GM12878 (cell line): ENCODE data around the gene SLITRK6. TPM values are rescaled to one million over a fixed set of nuclear protein-coding genes. Genes with fewer than 3 reads are reported as not detected.

ENCODE experiments used
- ATAC-seq: fragments of 200-7000 bp; cut with Tn5 transposase; 3 replicates; pipeline ENCODE4 v1.9.1; 2020; ENCODE audit warnings: mild to moderate bottlenecking, moderate library complexity
- BruUV-seq: library from RNA; stranded (reverse); fragments of 400-500 nt; replicated peaks from 2 replicates; lab custom pipeline; 2021; lab: Mats Ljungman, UMichigan
- CTCF ChIA-PET: fragments of 300-600 bp; sonication (Branson Sonifier 250); formaldehyde crosslinking; extraction: SDS; loops from one replicate; lab custom pipeline; 2021; ENCODE audit warnings: inconsistent platforms; lab: Yijun Ruan, JAX
- POLR2A ChIA-PET: fragments of 350-600 bp; formaldehyde crosslinking; extraction: SDS; loops from one replicate; lab custom pipeline; 2021; ENCODE audit warnings: inconsistent platforms; lab: Charles Lee
- RAD21 ChIA-PET: fragments of 300-600 bp; sonication (Branson Sonifier 250); formaldehyde crosslinking; loops from one replicate; lab custom pipeline; 2023; ENCODE audit warnings: antibody characterized with exemption; ENCODE audit not compliant: unreplicated experiment; lab: Charles Lee
- SMC1A ChIA-PET: fragments of 300-600 bp; sonication (Branson Sonifier 250); formaldehyde crosslinking; loops from one replicate; lab custom pipeline; 2023; ENCODE audit not compliant: unreplicated experiment, uncharacterized antibody; lab: Charles Lee
- DNase-seq: peaks from one replicate; pipeline ENCODE4 v3.0.0-alpha.2; 2011; ENCODE audit warnings: low read depth, low spot score
- FAIRE-seq: peaks from 3 replicates; lab custom pipeline; 2011; peaks lifted over from hg19 to GRCh38; lab: Jason Lieb, UNC
- H2AFZ ChIP-seq: 2 replicates; pipeline ENCODE4 v1.6.0; 2011; ENCODE audit warnings: low read depth, low read length, control low read depth; ENCODE audit not compliant: control insufficient read depth
- H3K27ac ChIP-seq: 2 replicates; pipeline ENCODE4 v1.5.1; 2011; ENCODE audit warnings: control low read depth; ENCODE audit not compliant: control insufficient read depth, insufficient read depth
- H3K27me3 ChIP-seq, 2 experiments: replicated peaks in 1 of 2; 2 replicates each; pipeline versions ENCODE4 v1.6.0 to v1.6.1; 2011; ENCODE audit warnings: low read length in 1 of 2; ENCODE audit not compliant: control insufficient read depth in 2 of 2, insufficient read depth in 2 of 2
- H3K36me3 ChIP-seq, 2 experiments: 2 replicates each; pipeline ENCODE4 v1.5.1; 2011; ENCODE audit warnings: low read length in 1 of 2; ENCODE audit not compliant: control insufficient read depth in 2 of 2, insufficient read depth in 2 of 2
- H3K4me1 ChIP-seq: 2 replicates; pipeline ENCODE4 v1.6.1; 2011; ENCODE audit warnings: mild to moderate bottlenecking, low read length, moderate library complexity, mixed read lengths; ENCODE audit not compliant: control insufficient read depth, insufficient read depth
- H3K4me2 ChIP-seq: 2 replicates; pipeline ENCODE4 v1.6.0; 2011; ENCODE audit warnings: control low read depth; ENCODE audit not compliant: control insufficient read depth, insufficient read depth
- H3K4me3 ChIP-seq: fragments of 200-600 bp; sonication (generic); 2 replicates; pipeline ENCODE4 v1.5.1; 2016
- H3K79me2 ChIP-seq: 2 replicates; pipeline ENCODE4 v1.6.0; 2011; ENCODE audit warnings: low read length; ENCODE audit not compliant: control insufficient read depth, insufficient read depth
- H3K9ac ChIP-seq: 2 replicates; pipeline ENCODE4 v1.8.0; 2011; ENCODE audit warnings: low read length, control low read depth, mixed read lengths; ENCODE audit not compliant: control insufficient read depth, insufficient read depth
- H3K9me3 ChIP-seq: replicated peaks from 3 replicates; pipeline ENCODE4 v1.5.1; 2011; ENCODE audit warnings: mild to moderate bottlenecking, low read length; ENCODE audit not compliant: control insufficient read depth, insufficient read depth
- H4K20me1 ChIP-seq: 2 replicates; pipeline ENCODE4 v1.6.0; 2011; ENCODE audit not compliant: control insufficient read depth, insufficient read depth
- CBX3 ChIP-seq: fragments of 200-600 bp; sonication (generic); IDR thresholded peaks from 2 replicates; pipeline ENCODE4 v1.6.1; 2016; ENCODE audit warnings: low read depth, borderline replicate concordance
- CTCF ChIP-seq, 3 experiments: IDR thresholded peaks in 2 of 3; conservative IDR thresholded peaks in 1 of 3; 2 replicates each; pipeline ENCODE4 v1.5.1; 2011; ENCODE audit warnings: low read depth in 3 of 3, low read length in 3 of 3, mild to moderate bottlenecking in 3 of 3, control low read depth in 2 of 3, moderate library complexity in 2 of 3, inconsistent platforms in 1 of 3, mixed read lengths in 1 of 3; ENCODE audit not compliant: control insufficient read depth in 2 of 3, insufficient read depth in 1 of 3; ENCODE audit errors: extremely low read depth in 1 of 3
- FOXK2 ChIP-seq: fragments of 450-650 bp; IDR thresholded peaks from 2 replicates; pipeline ENCODE4 v1.6.1; 2017; ENCODE audit warnings: mild to moderate bottlenecking, moderate library complexity
- MYB ChIP-seq: fragments of 150-350 bp; IDR thresholded peaks from 2 replicates; pipeline ENCODE4 v1.6.1; 2014; ENCODE audit warnings: mild to moderate bottlenecking, low read depth, low read length, borderline replicate concordance
- RAD21 ChIP-seq: IDR thresholded peaks from 2 replicates; pipeline ENCODE4 v1.6.1; 2011; ENCODE audit warnings: mild to moderate bottlenecking, low read depth, low read length, moderate library complexity; ENCODE audit not compliant: insufficient read depth
- RELA ChIP-seq: fragments of 450-650 bp; IDR thresholded peaks from 2 replicates; pipeline ENCODE4 v1.8.0; 2014; ENCODE audit warnings: borderline replicate concordance; ENCODE audit not compliant: partially characterized antibody
- SMC3 ChIP-seq: IDR thresholded peaks from 2 replicates; pipeline ENCODE4 v1.6.1; 2011; ENCODE audit warnings: low read length, improper control_type of control experiment, borderline replicate concordance
- TCF12 ChIP-seq: IDR thresholded peaks from 2 replicates; pipeline ENCODE4 v1.6.1; 2011; ENCODE audit warnings: low read depth, mild to moderate bottlenecking, low read length
- WGBS: methylation state at CpG from one replicate; pipeline ENCODE4 v1.1.6; 2016; ENCODE audit warnings: low lambda C conversion rate; ENCODE audit not compliant: insufficient replicate concordance, insufficient coverage; ENCODE audit errors: missing lambda C conversion rate; 5-methylcytosine and 5-hydroxymethylcytosine counted together
- in situ Hi-C: fragments of 300-500 bp; cut with MboI; formaldehyde crosslinking; loops from 9 replicates; pipeline ENCODE4 v1.14.3; 2018; ENCODE audit warnings: mixed read lengths
- intact Hi-C: fragments of 100-400 bp; cut with micrococcal nuclease; formaldehyde crosslinking; loops from one replicate; pipeline ENCODE4 v1.14.2; 2022; ENCODE audit not compliant: unreplicated experiment
- polyA plus RNA-seq, 11 experiments: library from polyadenylated mRNA; depleted of rRNA in 4 of 11; unstranded in 6 of 11; stranded (reverse) in 5 of 11; fragments of >200 nt; fragmentation: Nextera tagmentation in 4 of 11; fragmentation: Illumina TruSeq in 1 of 11; extraction: Ambion mirVana in 4 of 11; extraction: Trizol in 1 of 11; gene quantifications; 1 replicate in 1 of 11; 2 replicates in 10 of 11; pipeline versions ENCODE4 v1.2.1 to v1.2.3, GENCODE V29; 2011 to 2016; ENCODE audit warnings: inconsistent platforms in 2 of 11, missing spikeins in 2 of 11, low read depth in 1 of 11
- total RNA-seq, 4 experiments: library from RNA; depleted of rRNA in 3 of 4; stranded (reverse); fragments of >200 nt in 3 of 4; fragmentation: Illumina TruSeq in 1 of 4; extraction: Trizol in 1 of 4; gene quantifications; 2 replicates each; pipeline versions ENCODE4 v1.2.1 to v1.2.3, GENCODE V29; 2013 to 2021

The SLITRK6 gene
- total and polyA plus RNA-seq, 10 of the 15 experiments (the other 5 are each of a cell fraction or from before 2014, with no cell fraction given), result not detected

GRCh38 chr13:85833921-85834320 is 34.7 kb upstream of the SLITRK6 start:
- ChIA-PET RAD21 (no interaction called here), POLR2A (no interaction called here), SMC1A (interaction anchor here (0.6 to 1.2 kb wide), 2 partner anchors 19 to 52 kb away, joined by 3 read pairs; no protein-coding TSS in a partner anchor), CTCF (interaction anchor here (0.6 to 0.7 kb wide), 3 partner anchors 21 to 219 kb away, joined by 3 to 5 read pairs (median 3); no protein-coding TSS in a partner anchor)
- DNase-seq (no peak), FAIRE-seq (no peak), ATAC-seq (no peak)
- no peak overlapping the region for H3K4me3 ChIP-seq
- no peaks in the 10 kb centered on the region for H3K79me2 ChIP-seq
- H3K27me3 ChIP-seq, result no peaks in the 10 kb centered on the region
- no peaks in the 10 kb centered on the region for H3K4me1 ChIP-seq
- in situ Hi-C loops (no loop called here), intact Hi-C loops (no loop called here)
- no peaks in the 10 kb centered on the region for H4K20me1 ChIP-seq
- WGBS, result 61% methylated on average over 2 of the region's 2 CpGs
- H3K9me3 ChIP-seq, result no peaks in the 10 kb centered on the region
- no TSS peak for BruUV-seq
- no peak for TF ChIP-seq MYB
- TF ChIP-seq RELA, result no peak
- no peaks in the 10 kb centered on the region for H3K36me3 ChIP-seq
- no peak overlapping the region for H3K9ac ChIP-seq
- H3K4me2 ChIP-seq, result no peak overlapping the region
- H3K27ac ChIP-seq, result no peak overlapping the region
- no peak overlapping the region for H2AFZ ChIP-seq

GRCh38 chr13:85828094-85828684 is 29.0 kb upstream of the SLITRK6 start:
- no peaks in the 10 kb centered on the region for H3K36me3 ChIP-seq
- WGBS, result 42% methylated on average over 2 of the region's 2 CpGs
- no peak overlapping the region for H3K4me2 ChIP-seq
- H2AFZ ChIP-seq, result no peak overlapping the region
- H3K4me3 ChIP-seq, result no peak overlapping the region
- no peaks in the 10 kb centered on the region for H4K20me1 ChIP-seq
- TF ChIP-seq RAD21 (peak; percentile 30; the same call in 1 of the 2 replicates), FOXK2 (no peak), SMC3 (peak; percentile 36; the same call in 1 of the 2 replicates), CTCF (IDR thresholded peaks at IDR 0.05 in 2 of 3, conservative IDR thresholded peaks at IDR 0.05 in 1 of 3; ENCODE audit: control insufficient read depth in 2 of 3, extremely low read depth in 1 of 3, insufficient read depth in 1 of 3, low read depth in 3 of 3, low read length in 3 of 3) (peak; percentile 38 to 58 (median 45); a peak in 4 of 6 replicates), TCF12 (no peak), CBX3 (no peak)
- intact Hi-C loops, result loop anchor here (1.0 to 5.0 kb wide), 2 partner anchors 911 to 932 kb away; no protein-coding TSS in a partner anchor
- ChIA-PET RAD21 (interaction anchor here (0.6 to 1.1 kb wide), 2 partner anchors 10 to 932 kb away, joined by 3 to 4 read pairs; no protein-coding TSS in a partner anchor), SMC1A (interaction anchor here (0.6 to 1.6 kb wide), 5 partner anchors 9 to 930 kb away, joined by 3 read pairs; no protein-coding TSS in a partner anchor), CTCF (interaction anchor here (0.6 to 1.4 kb wide), 6 partner anchors 16 to 931 kb away, joined by 3 to 9 read pairs (median 3); no protein-coding TSS in a partner anchor), POLR2A (no interaction called here)
- no TSS peak for BruUV-seq
- H3K9me3 ChIP-seq, result no peaks in the 10 kb centered on the region
- H3K27ac ChIP-seq, result no peak overlapping the region
- H3K9ac ChIP-seq, result no peak overlapping the region
- no peak for DNase-seq
- no peak for FAIRE-seq
- H3K79me2 ChIP-seq, result no peaks in the 10 kb centered on the region
- no peaks in the 10 kb centered on the region for H3K4me1 ChIP-seq
- in situ Hi-C loops, result no loop called here
- no peaks in the 10 kb centered on the region for H3K27me3 ChIP-seq
- ATAC-seq, result peak; percentile 51; the same call in 1 of the 3 replicates
